NAMALWA (cell line): Measurements from ENCODE around the gene MMP10.

ENCODE experiments used
- DNase-seq: peaks from one replicate; pipeline ENCODE4 v3.0.0-alpha.2; 2015; ENCODE audit warnings: low spot score

The MMP10 gene

DNA sequence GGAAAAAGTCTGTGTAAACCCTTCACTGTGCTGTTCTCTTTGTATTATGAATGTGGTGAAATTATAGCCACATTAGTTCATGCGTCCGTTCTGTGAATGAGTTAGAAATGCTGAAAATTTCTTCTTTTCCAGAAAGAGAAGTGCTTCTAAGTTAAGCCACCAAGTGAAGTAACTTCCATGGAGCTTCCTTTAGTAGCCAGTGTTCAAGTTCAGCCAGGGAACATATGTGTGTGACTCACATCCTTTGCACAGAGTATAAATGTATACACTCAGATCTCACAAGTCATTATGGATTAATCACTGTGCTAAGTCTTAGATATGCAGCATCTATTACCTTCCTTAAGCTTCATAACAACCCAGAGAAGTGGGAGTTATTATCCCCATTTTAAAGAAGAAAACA lies 52.5 kb downstream of the MMP10 start:
- no peak for DNase-seq

DNA sequence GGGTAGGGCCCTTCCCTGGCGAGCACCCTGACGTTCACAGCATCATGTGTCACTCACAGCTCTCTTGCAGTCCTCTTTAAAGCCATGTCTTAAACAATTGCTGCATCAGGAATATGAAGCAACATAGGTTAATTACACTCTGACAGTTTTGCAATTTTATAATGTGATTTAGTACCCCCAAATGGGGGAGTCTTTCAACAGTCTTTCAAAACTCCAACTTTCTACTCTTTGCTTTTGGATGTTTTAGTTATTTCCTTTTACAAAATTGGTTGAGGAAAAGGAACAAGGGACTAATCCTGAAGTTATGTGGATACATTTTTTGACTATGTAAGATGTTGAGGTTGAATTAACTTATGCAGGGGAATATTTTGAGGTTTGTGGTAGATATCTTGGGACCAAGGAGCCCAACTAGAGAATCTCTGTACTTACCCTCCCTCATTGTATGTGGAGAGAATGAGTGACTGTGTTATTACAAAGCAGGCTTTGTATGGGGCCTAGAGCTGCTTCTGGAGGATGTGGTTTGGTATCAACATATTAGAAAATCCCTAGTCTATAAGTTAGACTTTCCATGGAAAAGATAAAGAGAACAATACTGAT lies 55.4 kb downstream of the MMP10 start, which contains the start of gene MMP8:
Gene MMP8, minus strand, starts transcription at position 51 of the 597 bp plus-strand sequence. CDS start 99 bp downstream, outside the sequence.
- no peak for DNase-seq

DNA sequence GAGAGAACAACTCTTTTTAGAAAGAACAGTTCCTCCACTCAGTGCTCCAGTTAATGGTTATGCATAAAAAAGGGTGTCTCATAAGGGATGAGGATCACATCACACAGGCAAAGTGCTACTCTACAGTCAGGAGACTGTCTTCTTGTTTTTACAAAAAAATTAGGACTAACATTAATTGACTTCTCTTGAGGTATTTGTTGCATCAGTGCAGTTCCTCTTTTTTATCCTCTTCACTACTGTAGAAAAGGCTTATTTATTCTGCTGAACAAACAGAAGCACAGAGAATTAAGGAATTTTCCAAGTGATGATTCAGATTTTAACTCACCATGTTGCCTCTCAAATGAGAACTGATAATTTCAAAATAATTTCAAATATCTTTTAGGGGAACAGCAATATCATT lies 57.6 kb downstream of the MMP10 start:
- no peak for DNase-seq
